Activated naive CD8-positive, alpha-beta T cell treated with anti-CD3 and anti-CD28 coated beads, Interleukin-2, amount 10 ng/mL, durations not matched to agents 7 days and 5 days (primary cell): ENCODE measurements around the gene MTHFD1L. TPM values are rescaled to one million over a fixed set of nuclear protein-coding genes. Genes with fewer than 3 reads are reported as not detected.
"Not testable (repeated sequence)": the region's sequence is repeated elsewhere in the genome, so short reads cannot be mapped to it uniquely, and the experiment has no call there.

Experiments
- ATAC-seq: fragments of 150-1000 bp; cut with Tn5 transposase; one replicate; pipeline ENCODE4 v1.10.0; 2021; ENCODE audit warnings: low read depth, moderate library complexity
- POLR2A ChIA-PET: fragments of 350-600 bp; sonication (Branson Sonifier 250); formaldehyde crosslinking; loops from one replicate; lab custom pipeline; 2021; ENCODE audit warnings: antibody characterized with exemption; lab: Charles Lee
- DNase-seq: peaks from one replicate; pipeline ENCODE4 v3.0.0; 2021
- H3K27ac Mint-ChIP-seq: one replicate; pipeline ENCODE4 v1.8.0; 2022; ENCODE audit warnings: mild to moderate bottlenecking, mixed read lengths
- H3K27me3 Mint-ChIP-seq: one replicate; pipeline ENCODE4 v1.8.0; 2022; ENCODE audit warnings: mild to moderate bottlenecking, moderate library complexity, mixed read lengths
- H3K36me3 Mint-ChIP-seq: one replicate; pipeline ENCODE4 v1.8.0; 2021; ENCODE audit warnings: mild to moderate bottlenecking, mixed read lengths
- H3K4me1 Mint-ChIP-seq: one replicate; pipeline ENCODE4 v1.8.0; 2021; ENCODE audit warnings: mixed read lengths
- H3K4me3 Mint-ChIP-seq: one replicate; pipeline ENCODE4 v1.8.0; 2022; ENCODE audit warnings: mild to moderate bottlenecking, moderate library complexity, mixed read lengths
- H3K9me3 Mint-ChIP-seq: one replicate; pipeline ENCODE4 v1.8.0; 2021; ENCODE audit warnings: mixed read lengths
- total RNA-seq, 2 experiments: library from RNA; stranded (reverse); gene quantifications; one replicate each; pipeline ENCODE4 v1.2.3, GENCODE V29; 2021

MTHFD1L gene
- total RNA-seq, 2 experiments from 2014 or later, result 33.9 to 35.2 TPM

GRCh38 chr6:151027936-151028838 is 162.7 kb downstream of the MTHFD1L start:
- H3K27ac Mint-ChIP-seq, result no peak overlapping the region
- POLR2A ChIA-PET, result no interaction called here

GRCh38 chr6:151029970-151030369 is 164.5 kb downstream of the MTHFD1L start:
- Mint-ChIP-seq H3K36me3 (peaks cover 37% of the 10 kb centered on the region), H3K4me1 (peaks cover 3% of the 10 kb centered on the region), H3K27me3 (no peaks in the 10 kb centered on the region), H3K9me3 (peaks cover 3% of the 10 kb centered on the region), H3K4me3 (no peak overlapping the region), H3K27ac (no peak overlapping the region)
- POLR2A ChIA-PET, result no interaction called here
- DNase-seq (no peak), ATAC-seq (no peak)

More at GRCh38 chr6:151027936-151028838, 162.7 kb downstream of the MTHFD1L start:
- H3K27me3 Mint-ChIP-seq, result no peaks in the 10 kb centered on the region
- DNase-seq, result no peak
- H3K9me3 Mint-ChIP-seq, result peaks cover 3% of the 10 kb centered on the region
- no peak overlapping the region for H3K4me3 Mint-ChIP-seq
- peaks cover 3% of the 10 kb centered on the region for H3K4me1 Mint-ChIP-seq
- peaks cover 34% of the 10 kb centered on the region for H3K36me3 Mint-ChIP-seq
- no peak for ATAC-seq

- POLR2A ChIA-PET, result no interaction called here
Observed at GRCh38 chr6:151032034-151032433, 166.5 kb downstream of the MTHFD1L start.

GRCh38 chr6:151034825-151035781 is 169.6 kb downstream of the MTHFD1L start:
- Mint-ChIP-seq H3K9me3 (no peaks in the 10 kb centered on the region), H3K4me1 (no peaks in the 10 kb centered on the region), H3K27me3 (no peaks in the 10 kb centered on the region), H3K4me3 (no peak overlapping the region), H3K36me3 (peaks cover 34% of the 10 kb centered on the region), H3K27ac (no peak overlapping the region)
- DNase-seq (no peak), ATAC-seq (no peak)
- POLR2A ChIA-PET, result no interaction called here

More at GRCh38 chr6:151032034-151032433, 166.5 kb downstream of the MTHFD1L start:
- Mint-ChIP-seq H3K27ac (no peak overlapping the region), H3K36me3 (peaks cover 37% of the 10 kb centered on the region), H3K9me3 (peaks cover 3% of the 10 kb centered on the region), H3K27me3 (no peaks in the 10 kb centered on the region), H3K4me1 (peaks cover 3% of the 10 kb centered on the region), H3K4me3 (no peak overlapping the region)
- ATAC-seq (no peak), DNase-seq (no peak)

GRCh38 chr6:151036211-151036721 is 170.8 kb downstream of the MTHFD1L start:
- H3K4me1 Mint-ChIP-seq, DNase-seq, POLR2A ChIA-PET, ATAC-seq, H3K9me3 Mint-ChIP-seq, H3K4me3 Mint-ChIP-seq, H3K27ac Mint-ChIP-seq, H3K27me3 Mint-ChIP-seq: not testable (repeated sequence)
- peaks cover 33% of the 10 kb centered on the region for H3K36me3 Mint-ChIP-seq

- POLR2A ChIA-PET, result no interaction called here
- DNase-seq, result no peak
- Mint-ChIP-seq H3K36me3 (peaks cover 30% of the 10 kb centered on the region), H3K27me3 (no peaks in the 10 kb centered on the region), H3K4me3 (no peak overlapping the region), H3K4me1 (no peaks in the 10 kb centered on the region), H3K27ac (no peak overlapping the region), H3K9me3 (no peaks in the 10 kb centered on the region)
- no peak for ATAC-seq
Observed at GRCh38 chr6:151036869-151037680, 171.6 kb downstream of the MTHFD1L start.

GRCh38 chr6:151038616-151039015 is 173.1 kb downstream of the MTHFD1L start:
- ATAC-seq (no peak), DNase-seq (no peak)
- Mint-ChIP-seq H3K36me3 (peaks cover 33% of the 10 kb centered on the region), H3K27me3 (no peaks in the 10 kb centered on the region), H3K9me3 (no peaks in the 10 kb centered on the region), H3K27ac (no peak overlapping the region), H3K4me1 (no peaks in the 10 kb centered on the region), H3K4me3 (no peak overlapping the region)
- POLR2A ChIA-PET, result no interaction called here

GRCh38 chr6:151040888-151041521 is 175.5 kb downstream of the MTHFD1L start:
- H3K27me3 Mint-ChIP-seq, result not testable (repeated sequence)

GRCh38 chr6:151041686-151042085 is 176.2 kb downstream of the MTHFD1L start:
- DNase-seq, result no peak
- POLR2A ChIA-PET, result no interaction called here

More at GRCh38 chr6:151040888-151041521, 175.5 kb downstream of the MTHFD1L start:
- ATAC-seq, H3K4me3 Mint-ChIP-seq, DNase-seq, H3K9me3 Mint-ChIP-seq, POLR2A ChIA-PET, H3K4me1 Mint-ChIP-seq, H3K27ac Mint-ChIP-seq: not testable (repeated sequence)
- H3K36me3 Mint-ChIP-seq, result peaks cover 41% of the 10 kb centered on the region

GRCh38 chr6:151042911-151043330 is 177.4 kb downstream of the MTHFD1L start:
- H3K4me3 Mint-ChIP-seq, H3K27me3 Mint-ChIP-seq, H3K4me1 Mint-ChIP-seq, ATAC-seq, POLR2A ChIA-PET, DNase-seq, H3K9me3 Mint-ChIP-seq, H3K27ac Mint-ChIP-seq: not testable (repeated sequence)
- peaks cover 49% of the 10 kb centered on the region for H3K36me3 Mint-ChIP-seq

More at GRCh38 chr6:151041686-151042085, 176.2 kb downstream of the MTHFD1L start:
- H3K9me3 Mint-ChIP-seq, result no peaks in the 10 kb centered on the region
- no peaks in the 10 kb centered on the region for H3K4me1 Mint-ChIP-seq
- H3K36me3 Mint-ChIP-seq, result peaks cover 44% of the 10 kb centered on the region
- no peak for ATAC-seq
- H3K27me3 Mint-ChIP-seq, result no peaks in the 10 kb centered on the region
- no peak overlapping the region for H3K4me3 Mint-ChIP-seq
- H3K27ac Mint-ChIP-seq, result no peak overlapping the region

- Mint-ChIP-seq H3K27ac (no peak overlapping the region), H3K27me3 (no peaks in the 10 kb centered on the region), H3K36me3 (peaks cover 51% of the 10 kb centered on the region), H3K4me3 (no peak overlapping the region), H3K4me1 (no peaks in the 10 kb centered on the region), H3K9me3 (peaks cover 9% of the 10 kb centered on the region)
- POLR2A ChIA-PET, result no interaction called here
- DNase-seq, result no peak
- ATAC-seq, result no peak
Observed at GRCh38 chr6:151043944-151044343, 178.4 kb downstream of the MTHFD1L start.
